Keratinocyte (primary cell): ENCODE measurements around the gene DGKH. TPM values are rescaled to one million over a fixed set of nuclear protein-coding genes. Genes with fewer than 3 reads are reported as not detected.
A peak's percentile ranks its signal among the peaks of the same experiment; 100 is the strongest.

Source experiments
- DNase-seq: peaks from one replicate; pipeline ENCODE4 v3.0.0-alpha.2; 2011; ENCODE audit warnings: low read depth, missing footprints, low spot score
- FAIRE-seq: peaks from 2 replicates; lab custom pipeline; 2011; peaks lifted over from hg19 to GRCh38; lab: Jason Lieb, UNC
- H2AFZ ChIP-seq: 2 replicates; pipeline ENCODE4 v1.6.0; 2012; ENCODE audit warnings: low read length, control low read depth, inconsistent platforms; ENCODE audit not compliant: control insufficient read depth
- H3K27ac ChIP-seq: 2 replicates; pipeline ENCODE4 v1.5.1; 2011; ENCODE audit warnings: low read length; ENCODE audit not compliant: control insufficient read depth, insufficient read depth
- H3K27me3 ChIP-seq: 3 replicates; pipeline ENCODE4 v1.6.0; 2011; ENCODE audit warnings: low read length; ENCODE audit not compliant: control insufficient read depth, insufficient read depth; ENCODE audit errors: extremely low read depth
- H3K36me3 ChIP-seq, 2 experiments: 2 replicates in 1 of 2; 3 replicates in 1 of 2; pipeline ENCODE4 v1.5.1; 2011; ENCODE audit warnings: low read length in 2 of 2, mild to moderate bottlenecking in 1 of 2; ENCODE audit not compliant: control insufficient read depth in 2 of 2, insufficient read depth in 2 of 2; ENCODE audit errors: extremely low read depth in 1 of 2
- H3K4me1 ChIP-seq: 3 replicates; pipeline ENCODE4 v1.5.1; 2011; ENCODE audit warnings: low read length; ENCODE audit not compliant: control insufficient read depth, insufficient read depth; ENCODE audit errors: extremely low read depth
- H3K4me2 ChIP-seq: 3 replicates; pipeline ENCODE4 v1.6.0; 2011; ENCODE audit warnings: low read depth, low read length; ENCODE audit not compliant: control insufficient read depth, insufficient read depth; ENCODE audit errors: extremely low read depth
- H3K4me3 ChIP-seq, 3 experiments: fragments of 200-600 bp in 1 of 3; sonication (generic) in 1 of 3; 2 replicates in 2 of 3; 3 replicates in 1 of 3; pipeline ENCODE4 v1.5.1; 2011 to 2016; ENCODE audit warnings: low read length in 3 of 3, mild to moderate bottlenecking in 3 of 3, control low read depth in 2 of 3, inconsistent platforms in 1 of 3, low read depth in 1 of 3, mixed read lengths in 1 of 3, mixed run types in 1 of 3, moderate library complexity in 1 of 3; ENCODE audit not compliant: control insufficient read depth in 2 of 3, insufficient read depth in 2 of 3; ENCODE audit errors: extremely low read depth in 1 of 3
- H3K79me2 ChIP-seq: 2 replicates; pipeline ENCODE4 v1.6.0; 2012; ENCODE audit warnings: low read length; ENCODE audit not compliant: control insufficient read depth, insufficient read depth
- H3K9ac ChIP-seq: 3 replicates; pipeline ENCODE4 v1.6.0; 2011; ENCODE audit warnings: low read length; ENCODE audit not compliant: control insufficient read depth, insufficient read depth; ENCODE audit errors: extremely low read depth
- H3K9me1 ChIP-seq: 3 replicates; pipeline ENCODE4 v1.6.0; 2011; ENCODE audit warnings: low read length; ENCODE audit not compliant: control insufficient read depth, insufficient read depth; ENCODE audit errors: extremely low read depth
- H3K9me3 ChIP-seq: 2 replicates; pipeline ENCODE4 v1.5.1; 2012; ENCODE audit warnings: low read depth, low read length; ENCODE audit not compliant: control insufficient read depth
- H4K20me1 ChIP-seq: 3 replicates; pipeline ENCODE4 v1.6.0; 2011; ENCODE audit warnings: low read length; ENCODE audit not compliant: control insufficient read depth, insufficient read depth; ENCODE audit errors: extremely low read depth
- EZH2 ChIP-seq: IDR thresholded peaks from one replicate; pipeline ENCODE4 v1.6.1; 2012; ENCODE audit warnings: inconsistent platforms, mild to moderate bottlenecking, low read length, moderate library complexity
- dilution Hi-C: fragments of 300-500 bp; cut with MboI; formaldehyde crosslinking; loops from one replicate; pipeline ENCODE4 v1.7.0; 2020; ENCODE audit warnings: low sequenced_read_pairs; ENCODE audit not compliant: extremely low pct_ligation_motif_present
- polyA plus RNA-seq, 5 experiments: library from polyadenylated mRNA; depleted of rRNA in 3 of 5; stranded (reverse) in 3 of 5; stranded (forward) in 1 of 5; unstranded in 1 of 5; fragments of >200 nt; gene quantifications; 1 replicate in 1 of 5; 2 replicates in 3 of 5; 3 replicates in 1 of 5; pipeline versions ENCODE4 v1.2.1 to v1.2.3, GENCODE V29; 2011 to 2012; ENCODE audit warnings: missing spikeins in 2 of 5, low read depth in 1 of 5, low replicate concordance in 1 of 5
- TF ChIP-seq, protein P1 (sequence below), 3 experiments: IDR thresholded peaks in 1 of 3; conservative IDR thresholded peaks in 1 of 3; optimal IDR thresholded peaks in 1 of 3; 2 replicates in 2 of 3; 3 replicates in 1 of 3; pipeline versions ENCODE3 to v1.5.1; 2011; ENCODE audit warnings: low read length in 3 of 3, mild to moderate bottlenecking in 3 of 3, moderate library complexity in 2 of 3, control low read depth in 1 of 3, inconsistent platforms in 1 of 3; ENCODE audit not compliant: insufficient read depth in 2 of 3; ENCODE audit errors: extremely low read depth in 1 of 3

DGKH gene
- polyA plus RNA-seq, 1 donor (not counting 4 experiments of a cell fraction or from before 2014, with no cell fraction given), result 12.8 TPM

DNA sequence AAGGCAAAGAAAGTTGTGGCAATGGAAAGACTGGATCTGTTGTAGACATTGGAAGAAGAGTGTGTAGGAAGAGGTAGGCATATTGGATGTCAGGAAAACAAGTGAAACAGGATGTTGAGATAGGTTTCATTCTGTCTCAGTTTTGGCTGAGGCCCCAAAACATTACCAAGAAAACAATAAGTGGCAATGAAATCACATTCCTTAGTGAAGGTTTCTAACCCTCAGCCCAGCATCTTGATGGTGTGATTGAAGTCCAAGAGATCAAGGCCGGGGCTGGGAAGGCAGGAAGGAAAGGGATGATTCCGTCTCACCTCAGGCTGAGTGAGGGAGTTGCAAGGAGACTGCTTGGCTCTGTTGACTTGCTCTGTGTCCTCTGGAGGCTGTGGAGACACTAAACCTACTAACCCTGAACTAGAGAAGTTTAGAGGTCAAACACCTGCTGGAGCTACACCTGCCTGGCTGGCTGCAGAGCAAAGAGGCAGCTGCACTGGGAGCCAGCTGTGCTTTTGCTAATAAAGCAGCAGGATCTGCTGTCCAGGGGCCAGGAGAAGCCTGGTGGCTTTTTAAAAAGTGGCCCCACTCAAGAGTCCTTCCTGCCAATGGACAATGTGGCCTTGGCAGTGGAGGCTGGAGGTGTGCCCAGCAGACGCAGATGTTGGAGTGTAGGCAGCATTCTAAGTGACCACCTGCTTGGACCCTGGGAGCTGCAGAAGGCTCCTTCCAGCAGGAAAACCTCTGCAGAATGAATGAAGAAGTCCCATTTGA lies 53.6 kb downstream of the DGKH start:
- H3K27ac ChIP-seq, result no peak overlapping the region
- no peak for FAIRE-seq

DNA sequence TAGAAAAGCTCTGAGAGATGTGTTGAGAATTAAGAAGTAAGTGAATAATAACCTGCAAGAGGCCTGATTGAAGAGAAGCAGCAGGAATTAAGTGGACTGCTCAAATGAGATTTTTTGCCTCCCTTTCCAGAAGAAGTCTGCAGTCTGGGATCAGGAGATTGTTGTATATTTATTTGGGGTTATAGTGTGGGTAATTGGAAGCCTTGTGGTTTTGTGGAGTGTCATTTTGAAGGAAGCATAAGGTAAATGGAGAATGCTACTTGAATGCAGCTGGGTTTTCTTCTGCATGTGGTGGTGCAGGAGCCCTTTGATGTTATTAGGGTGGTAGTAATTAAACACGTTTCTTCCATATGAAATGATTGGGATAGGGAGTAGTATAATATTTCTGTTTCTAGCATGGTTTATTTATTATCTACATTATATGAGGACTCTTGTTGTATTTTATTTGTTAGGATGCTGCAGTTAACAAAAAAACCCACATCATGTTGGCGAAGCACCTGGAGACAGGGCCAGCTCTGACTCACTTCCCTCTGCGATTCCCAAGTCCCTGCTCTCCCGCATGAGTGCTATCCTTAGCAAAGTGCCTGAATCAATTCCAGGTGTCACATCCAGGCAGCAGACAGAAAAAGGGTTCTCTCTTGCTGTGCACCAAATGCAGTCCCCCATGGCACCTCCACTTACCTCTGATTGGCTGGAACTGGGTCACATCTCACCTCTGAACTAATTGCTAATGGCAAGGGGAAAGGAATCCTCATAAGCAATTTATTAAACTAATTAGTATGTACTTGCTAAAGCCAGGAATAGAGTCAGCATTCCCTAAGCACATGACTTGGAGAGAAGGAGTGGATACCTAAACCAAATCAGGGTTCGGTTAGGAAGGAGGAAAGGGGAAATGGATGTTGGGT lies 54.8 kb downstream of the DGKH start:
- peak; percentile 15 for DNase-seq
- no peak for TF ChIP-seq EZH2
- TF ChIP-seq, protein P1, sequence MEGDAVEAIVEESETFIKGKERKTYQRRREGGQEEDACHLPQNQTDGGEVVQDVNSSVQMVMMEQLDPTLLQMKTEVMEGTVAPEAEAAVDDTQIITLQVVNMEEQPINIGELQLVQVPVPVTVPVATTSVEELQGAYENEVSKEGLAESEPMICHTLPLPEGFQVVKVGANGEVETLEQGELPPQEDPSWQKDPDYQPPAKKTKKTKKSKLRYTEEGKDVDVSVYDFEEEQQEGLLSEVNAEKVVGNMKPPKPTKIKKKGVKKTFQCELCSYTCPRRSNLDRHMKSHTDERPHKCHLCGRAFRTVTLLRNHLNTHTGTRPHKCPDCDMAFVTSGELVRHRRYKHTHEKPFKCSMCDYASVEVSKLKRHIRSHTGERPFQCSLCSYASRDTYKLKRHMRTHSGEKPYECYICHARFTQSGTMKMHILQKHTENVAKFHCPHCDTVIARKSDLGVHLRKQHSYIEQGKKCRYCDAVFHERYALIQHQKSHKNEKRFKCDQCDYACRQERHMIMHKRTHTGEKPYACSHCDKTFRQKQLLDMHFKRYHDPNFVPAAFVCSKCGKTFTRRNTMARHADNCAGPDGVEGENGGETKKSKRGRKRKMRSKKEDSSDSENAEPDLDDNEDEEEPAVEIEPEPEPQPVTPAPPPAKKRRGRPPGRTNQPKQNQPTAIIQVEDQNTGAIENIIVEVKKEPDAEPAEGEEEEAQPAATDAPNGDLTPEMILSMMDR (optimal IDR thresholded peaks at IDR 0.05 in 1 of 3, IDR thresholded peaks at IDR 0.05 in 1 of 3, conservative IDR thresholded peaks at IDR 0.05 in 1 of 3; ENCODE audit: extremely low read depth in 1 of 3, insufficient read depth in 2 of 3, low read length in 3 of 3), result no peak
- Histone ChIP-seq H3K4me3 (no peak overlapping the region), H3K27ac (no peak overlapping the region), H3K4me1 (peaks cover 46% of the 10 kb centered on the region), H3K36me3 (no peaks in the 10 kb centered on the region), H4K20me1 (peaks cover 11% of the 10 kb centered on the region), H3K4me2 (peak overlapping the region; percentile 12), H3K9me3 (no peaks in the 10 kb centered on the region), H3K27me3 (no peaks in the 10 kb centered on the region), H3K9ac (no peak overlapping the region), H2AFZ (no peak overlapping the region), H3K79me2 (peaks cover 50% of the 10 kb centered on the region), H3K9me1 (peaks cover 6% of the 10 kb centered on the region)
- dilution Hi-C loops, result no loop called here
- FAIRE-seq, result peak; percentile 90

More for the DNA sequence above, 53.6 kb downstream of the DGKH start:
- TF ChIP-seq, protein P1 (optimal IDR thresholded peaks at IDR 0.05 in 1 of 3, IDR thresholded peaks at IDR 0.05 in 1 of 3, conservative IDR thresholded peaks at IDR 0.05 in 1 of 3; ENCODE audit: extremely low read depth in 1 of 3, insufficient read depth in 2 of 3, low read length in 3 of 3), result no peak
- no peak for TF ChIP-seq EZH2
- DNase-seq, result no peak
- Histone ChIP-seq H3K27me3 (no peaks in the 10 kb centered on the region), H3K4me1 (peaks cover 38% of the 10 kb centered on the region), H3K36me3 (peaks cover 0 to 2% of the 10 kb centered on the region in 2 experiments), H3K9me3 (no peaks in the 10 kb centered on the region), H3K79me2 (peaks cover 41% of the 10 kb centered on the region), H2AFZ (no peak overlapping the region), H4K20me1 (peaks cover 14% of the 10 kb centered on the region), H3K9ac (no peak overlapping the region), H3K9me1 (peaks cover 4% of the 10 kb centered on the region), H3K4me3 (no peak overlapping the region), H3K4me2 (no peak overlapping the region)
- dilution Hi-C loops, result no loop called here
